ENCODE measurements around the gene GRID1. TPM values are rescaled to one million over a fixed set of nuclear protein-coding genes. Genes with fewer than 3 reads are reported as not detected.

The GRID1 gene
- total and polyA plus RNA-seq, 9 of the 15 experiments (the other 6 are each of a cell fraction or from before 2014, with no cell fraction given): 0.01 to 7.2 (median 1.2) TPM

GRCh38 chr10:86188326-86188725, 178.3 kb downstream of the GRID1 start:
- Histone ChIP-seq H3K4me1 (replicated peaks in 1 of 2; ENCODE audit: control insufficient read depth in 2 of 2, insufficient read depth in 2 of 2, low read length in 2 of 2) (no peaks in the 10 kb centered on the region), H2AFZ (ENCODE audit: low read depth, low read length) (no peak overlapping the region), H3K4me2 (ENCODE audit: insufficient read depth, low read length) (no peak overlapping the region), H3K36me3 (ENCODE audit: control insufficient read depth, insufficient read depth, low read length) (no peaks in the 10 kb centered on the region), H3K27ac (ENCODE audit: extremely low read depth, low read depth, low read length) (no peak overlapping the region), H3K4me3 (no peak overlapping the region), H3K9ac (ENCODE audit: insufficient read depth in 1 of 2, low read depth in 2 of 2, low read length in 2 of 2) (no peak overlapping the region), H3K79me2 (ENCODE audit: control insufficient read depth, insufficient read depth, low read length) (no peaks in the 10 kb centered on the region), H3K9me1 (ENCODE audit: control insufficient read depth, insufficient read depth, low read length) (no peaks in the 10 kb centered on the region), H3K27me3 (ENCODE audit: control insufficient read depth in 2 of 2, insufficient read depth in 2 of 2, low read length in 2 of 2) (no peaks in the 10 kb centered on the region), H3K9me3 (replicated peaks; ENCODE audit: control insufficient read depth, insufficient read depth, low read depth, low read length) (no peaks in the 10 kb centered on the region), H4K20me1 (replicated peaks; ENCODE audit: control insufficient read depth, insufficient read depth, low read length) (0 out of 2 replicates have a peak, but pooled peaks cover 5% of the 10 kb centered on the region)
- FAIRE-seq: no peak
- POLR2A ChIA-PET: no interaction called here
- DNase-seq (ENCODE audit: extremely low read depth in 1 of 4, low spot score in 3 of 4): no peak
- 0% methylated on average over 1 of the region's 3 CpGs for WGBS (ENCODE audit: insufficient coverage, low coverage, missing lambda C conversion rate)
- no peak for TF ChIP-seq CGGBP1 (CRISPR knock-in tag; IDR thresholded peaks at IDR 0.05)
- TF ChIP-seq ZSCAN32 (CRISPR knock-in tag; IDR thresholded peaks at IDR 0.05): no peak
- TF ChIP-seq, protein P1, sequence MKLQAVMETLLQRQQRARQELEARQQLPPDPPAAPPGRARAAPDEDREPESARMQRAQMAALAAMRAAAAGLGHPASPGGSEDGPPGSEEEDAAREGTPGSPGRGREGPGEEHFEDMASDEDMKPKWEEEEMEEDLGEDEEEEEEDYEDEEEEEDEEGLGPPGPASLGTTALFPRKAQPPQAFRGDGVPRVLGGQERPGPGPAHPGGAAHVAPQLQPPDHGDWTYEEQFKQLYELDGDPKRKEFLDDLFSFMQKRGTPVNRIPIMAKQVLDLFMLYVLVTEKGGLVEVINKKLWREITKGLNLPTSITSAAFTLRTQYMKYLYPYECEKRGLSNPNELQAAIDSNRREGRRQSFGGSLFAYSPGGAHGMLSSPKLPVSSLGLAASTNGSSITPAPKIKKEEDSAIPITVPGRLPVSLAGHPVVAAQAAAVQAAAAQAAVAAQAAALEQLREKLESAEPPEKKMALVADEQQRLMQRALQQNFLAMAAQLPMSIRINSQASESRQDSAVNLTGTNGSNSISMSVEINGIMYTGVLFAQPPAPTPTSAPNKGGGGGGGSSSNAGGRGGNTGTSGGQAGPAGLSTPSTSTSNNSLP (IDR thresholded peaks at IDR 0.05; ENCODE audit: borderline replicate concordance, low read depth, low read length): no peak
- TF ChIP-seq, protein P2, sequence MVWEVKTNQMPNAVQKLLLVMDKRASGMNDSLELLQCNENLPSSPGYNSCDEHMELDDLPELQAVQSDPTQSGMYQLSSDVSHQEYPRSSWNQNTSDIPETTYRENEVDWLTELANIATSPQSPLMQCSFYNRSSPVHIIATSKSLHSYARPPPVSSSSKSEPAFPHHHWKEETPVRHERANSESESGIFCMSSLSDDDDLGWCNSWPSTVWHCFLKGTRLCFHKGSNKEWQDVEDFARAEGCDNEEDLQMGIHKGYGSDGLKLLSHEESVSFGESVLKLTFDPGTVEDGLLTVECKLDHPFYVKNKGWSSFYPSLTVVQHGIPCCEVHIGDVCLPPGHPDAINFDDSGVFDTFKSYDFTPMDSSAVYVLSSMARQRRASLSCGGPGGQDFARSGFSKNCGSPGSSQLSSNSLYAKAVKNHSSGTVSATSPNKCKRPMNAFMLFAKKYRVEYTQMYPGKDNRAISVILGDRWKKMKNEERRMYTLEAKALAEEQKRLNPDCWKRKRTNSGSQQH (CRISPR knock-in tag; IDR thresholded peaks at IDR 0.05): no peak
- TF ChIP-seq ZNF589 (CRISPR knock-in tag; IDR thresholded peaks at IDR 0.05; ENCODE audit: low read depth): no peak
- no peak for TF ChIP-seq EZH2 (IDR thresholded peaks at IDR 0.05; ENCODE audit: borderline replicate concordance, low read depth, low read length)
- TF ChIP-seq MEF2A (IDR thresholded peaks at IDR 0.05; ENCODE audit: control insufficient read depth, low read depth, low read length): no peak
- TF ChIP-seq ZNF583 (CRISPR knock-in tag; IDR thresholded peaks at IDR 0.05): no peak
- no peak for TF ChIP-seq MAZ (CRISPR knock-in tag; conservative IDR thresholded peaks at IDR 0.05 in 1 of 2, IDR thresholded peaks at IDR 0.05 in 1 of 2)
- no peak for TF ChIP-seq ZNF644 (tag; IDR thresholded peaks at IDR 0.05; ENCODE audit: low read depth)
- no peak for TF ChIP-seq SREBF2 (CRISPR knock-in tag; IDR thresholded peaks at IDR 0.05)
- no peak for TF ChIP-seq ZBTB5 (IDR thresholded peaks at IDR 0.05)
- TF ChIP-seq ZBTB9 (CRISPR knock-in tag; IDR thresholded peaks at IDR 0.05): no peak
- TF ChIP-seq WHSC1 (IDR thresholded peaks at IDR 0.05; ENCODE audit: low read length): no peak
- no peak for TF ChIP-seq ZNF668 (CRISPR knock-in tag; IDR thresholded peaks at IDR 0.05)
- TF ChIP-seq HLTF (IDR thresholded peaks at IDR 0.05): no peak
- no peak for ATAC-seq
- no TSS peak for BruUV-seq (replicated peaks)
- in situ Hi-C loops (cut with MboI) (no loop called here), intact Hi-C loops (cut with micrococcal nuclease) (no loop called here)
- CTCF ChIA-PET (ENCODE audit: low intra/inter-chr PET ratio): no interaction called here
